HG03064 (cell line): ENCODE data around the gene TENM4.

Source experiments
- ATAC-seq: cut with Tn5 transposase; IDR thresholded peaks from one replicate; pipeline ENCODE4 v1.9.1; 2021; ENCODE audit warnings: low read depth; ENCODE audit not compliant: unreplicated experiment

TENM4 gene

GRCh38 chr11:78931891-78932290 lies 508.9 kb downstream of the TENM4 start:
- ATAC-seq: no peak

DNA sequence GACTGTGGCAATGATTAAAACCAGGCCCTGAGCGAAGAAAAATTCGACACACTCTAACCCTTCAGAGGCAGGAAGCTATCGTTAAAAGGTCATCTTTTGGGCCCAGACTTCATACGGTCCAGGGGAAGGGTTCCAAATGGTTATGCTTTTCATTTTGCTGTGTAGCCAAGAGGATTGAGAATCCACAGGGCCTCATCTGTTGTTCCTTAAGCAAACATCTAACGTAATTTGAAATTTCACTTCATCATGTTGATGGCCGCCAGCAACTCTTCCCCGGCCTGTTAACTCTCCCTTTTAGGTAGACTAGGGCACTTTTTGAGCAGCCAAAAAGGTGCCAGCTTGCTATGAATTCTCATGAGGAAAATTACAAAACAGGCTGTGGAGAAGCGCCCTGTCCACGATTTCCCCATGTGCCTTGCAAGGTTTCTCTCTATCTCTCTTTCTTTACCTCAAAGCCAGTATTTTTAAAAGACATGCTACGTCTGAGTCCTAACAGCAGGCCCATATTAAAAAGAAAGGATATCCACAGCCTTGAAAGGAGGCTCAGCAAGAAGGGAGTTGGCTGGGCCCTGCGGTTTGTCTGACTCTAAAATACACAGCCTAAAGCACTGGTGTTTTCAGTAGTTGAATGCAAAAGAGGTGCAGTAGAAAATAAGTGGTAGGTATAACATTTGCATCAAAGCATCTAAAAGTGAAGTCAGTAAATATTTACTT lies 509.9 kb downstream of the TENM4 start:
- ATAC-seq: no peak

DNA sequence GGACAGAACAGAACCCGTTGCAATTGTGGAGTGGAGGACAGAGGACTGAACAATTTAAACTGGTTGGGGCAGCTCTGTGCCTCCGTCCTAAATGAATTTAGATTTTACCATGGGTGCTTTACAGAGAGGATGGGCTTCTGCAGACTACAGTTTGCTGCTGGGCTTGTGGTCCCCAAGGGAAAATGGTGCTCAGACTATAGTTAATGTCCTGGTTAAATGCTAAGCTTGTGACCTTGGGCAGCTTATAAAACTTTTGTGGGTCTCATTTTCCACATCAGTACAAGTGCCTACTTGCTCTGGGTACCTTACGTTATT lies 511.0 kb downstream of the TENM4 start:
- ATAC-seq: no peak

- ATAC-seq: no peak
These were observed 511.5 kb downstream of the TENM4 start for GRCh38 chr11:78929207-78929905.

DNA sequence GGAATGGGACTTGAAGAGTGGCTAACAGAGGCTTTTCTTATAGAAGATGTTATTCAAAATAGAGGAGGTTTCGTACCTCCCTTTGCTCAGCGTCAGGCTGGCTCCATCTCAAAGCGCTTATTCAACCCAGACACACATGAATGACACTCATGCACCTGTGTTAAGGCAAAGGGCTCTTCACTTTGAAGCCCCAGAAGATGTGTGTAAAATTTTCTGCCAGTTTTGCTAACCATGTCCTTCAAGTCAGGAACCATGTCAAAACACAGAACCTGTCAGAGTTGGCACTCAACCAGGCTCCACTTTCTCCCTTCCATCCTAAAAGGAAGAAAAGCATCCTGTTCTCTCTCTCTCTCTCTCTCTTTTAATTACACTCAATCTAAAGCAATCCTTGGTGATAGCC lies 513.3 kb downstream of the TENM4 start:
- no peak for ATAC-seq

DNA sequence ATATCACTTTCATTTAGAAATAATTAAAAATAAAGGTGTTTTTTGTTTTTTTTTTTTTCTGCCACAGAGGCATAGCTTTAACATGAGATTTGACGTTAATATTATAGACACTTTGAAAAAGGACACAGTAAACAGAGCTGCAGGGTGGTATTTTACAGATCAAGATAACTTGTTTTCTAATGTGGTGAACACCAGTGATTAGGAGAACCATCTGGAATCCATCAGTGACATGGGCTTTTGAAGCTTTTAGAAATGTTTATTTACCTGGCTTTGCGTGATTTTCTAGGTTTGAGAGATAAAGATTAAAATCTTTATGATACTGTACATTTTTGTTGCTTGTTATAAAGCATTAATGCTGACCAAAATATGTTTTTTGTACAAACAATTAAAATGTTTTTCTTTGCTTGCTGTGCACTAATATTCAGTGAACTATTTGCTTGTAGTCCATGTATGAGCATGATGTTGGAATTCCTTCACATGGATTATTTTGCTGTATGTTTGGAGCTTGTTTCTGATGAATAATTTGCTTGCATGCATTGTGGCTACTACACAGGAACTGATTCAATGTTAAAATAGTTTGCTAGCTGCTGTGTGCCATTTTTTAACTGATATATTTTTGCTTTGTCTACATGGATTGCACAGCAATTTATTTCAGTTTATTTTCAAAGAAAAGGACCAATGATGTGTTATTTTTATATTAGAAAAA lies 514.0 kb downstream of the TENM4 start:
- no peak for ATAC-seq

GRCh38 chr11:78925387-78925786 lies 515.4 kb downstream of the TENM4 start:
- no peak for ATAC-seq

- no peak for ATAC-seq
These were observed 517.8 kb downstream of the TENM4 start for GRCh38 chr11:78922859-78923625.

GRCh38 chr11:78921509-78921908 lies 519.3 kb downstream of the TENM4 start:
- ATAC-seq: no peak

DNA sequence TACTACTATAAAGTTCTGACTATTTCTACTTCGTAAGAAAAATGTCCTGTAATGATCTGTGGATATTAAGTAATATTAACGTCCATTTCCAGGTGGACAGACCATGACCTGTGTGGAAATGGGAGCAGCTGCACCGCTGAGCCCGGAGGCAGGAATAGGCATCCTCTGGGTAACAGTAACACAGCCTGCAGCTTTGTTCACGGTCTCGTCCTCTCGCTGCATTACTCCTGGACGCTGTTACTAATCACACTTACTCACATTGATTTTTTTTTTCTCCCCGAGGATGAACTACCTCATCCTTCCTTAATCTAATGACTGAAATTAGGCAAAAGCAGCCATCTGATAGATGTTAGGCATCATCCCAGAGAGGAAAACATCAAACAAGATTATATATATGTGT lies 520.5 kb downstream of the TENM4 start:
- ATAC-seq: no peak

GRCh38 chr11:78916759-78917158 lies 524.1 kb downstream of the TENM4 start:
- ATAC-seq: no peak

GRCh38 chr11:78914503-78914902 lies 526.3 kb downstream of the TENM4 start:
- no peak for ATAC-seq

DNA sequence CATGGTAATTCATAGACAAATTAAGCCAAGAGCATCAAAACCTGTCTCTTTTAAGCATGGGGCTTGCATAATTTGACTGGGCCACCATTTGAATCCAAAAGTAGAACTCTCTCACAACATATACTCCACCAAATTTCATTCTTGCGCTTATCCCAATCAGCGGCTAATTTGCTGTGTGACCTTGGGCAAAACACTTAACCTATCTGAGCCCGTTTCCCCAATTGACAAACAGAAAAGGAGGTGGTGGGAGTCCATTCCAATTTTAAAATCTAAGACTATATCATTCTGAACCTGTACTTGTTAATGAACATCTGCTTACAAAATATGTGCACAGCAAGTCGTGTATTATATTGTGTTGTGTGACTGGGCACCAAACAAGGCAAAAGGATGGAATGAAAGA lies 528.1 kb downstream of the TENM4 start:
- ATAC-seq: no peak

GRCh38 chr11:78910322-78910721 lies 530.5 kb downstream of the TENM4 start:
- ATAC-seq: no peak

GRCh38 chr11:78909386-78909785 lies 531.4 kb downstream of the TENM4 start:
- ATAC-seq: no peak

DNA sequence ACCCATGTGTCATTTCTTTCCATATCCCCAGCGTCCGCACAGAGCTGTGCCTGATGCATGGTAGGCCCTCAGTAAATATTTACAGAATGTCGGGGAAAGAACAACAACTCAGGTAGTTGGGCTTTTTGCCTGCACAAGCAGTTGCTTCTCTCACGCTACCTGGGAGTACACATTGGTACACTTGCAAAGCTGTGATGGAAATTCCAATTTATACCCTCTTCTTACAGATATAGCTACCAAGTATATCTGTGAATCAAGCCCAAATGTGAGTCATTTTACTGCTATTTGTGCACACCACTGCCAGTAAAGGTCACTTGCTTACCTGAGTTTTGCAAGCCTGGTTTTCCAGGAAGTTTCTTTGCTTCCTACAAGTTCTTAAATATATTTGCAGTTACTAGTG lies 533.2 kb downstream of the TENM4 start:
- no peak for ATAC-seq

- ATAC-seq: no peak
These were observed 534.3 kb downstream of the TENM4 start for GRCh38 chr11:78906566-78906965.

DNA sequence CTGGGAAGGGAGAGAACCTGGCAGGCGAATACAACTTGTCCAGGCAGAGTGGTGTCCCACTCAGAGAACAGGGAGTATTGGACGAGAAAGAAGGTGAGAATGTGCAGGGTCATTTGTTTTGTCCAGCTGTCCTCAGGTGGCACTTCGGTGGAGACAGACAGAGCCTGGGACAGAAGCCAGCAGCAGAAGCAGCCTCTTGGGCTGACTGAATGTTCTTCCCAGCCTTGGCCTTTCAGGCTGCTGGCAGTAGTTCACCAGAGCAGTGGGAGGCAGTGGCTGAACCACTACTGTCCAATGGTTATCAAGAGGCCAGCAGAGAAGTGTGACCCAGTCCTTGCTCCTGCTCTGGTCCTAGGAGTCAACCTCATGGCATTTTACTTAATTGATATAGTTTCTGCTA lies 535.1 kb downstream of the TENM4 start:
- no peak for ATAC-seq

DNA sequence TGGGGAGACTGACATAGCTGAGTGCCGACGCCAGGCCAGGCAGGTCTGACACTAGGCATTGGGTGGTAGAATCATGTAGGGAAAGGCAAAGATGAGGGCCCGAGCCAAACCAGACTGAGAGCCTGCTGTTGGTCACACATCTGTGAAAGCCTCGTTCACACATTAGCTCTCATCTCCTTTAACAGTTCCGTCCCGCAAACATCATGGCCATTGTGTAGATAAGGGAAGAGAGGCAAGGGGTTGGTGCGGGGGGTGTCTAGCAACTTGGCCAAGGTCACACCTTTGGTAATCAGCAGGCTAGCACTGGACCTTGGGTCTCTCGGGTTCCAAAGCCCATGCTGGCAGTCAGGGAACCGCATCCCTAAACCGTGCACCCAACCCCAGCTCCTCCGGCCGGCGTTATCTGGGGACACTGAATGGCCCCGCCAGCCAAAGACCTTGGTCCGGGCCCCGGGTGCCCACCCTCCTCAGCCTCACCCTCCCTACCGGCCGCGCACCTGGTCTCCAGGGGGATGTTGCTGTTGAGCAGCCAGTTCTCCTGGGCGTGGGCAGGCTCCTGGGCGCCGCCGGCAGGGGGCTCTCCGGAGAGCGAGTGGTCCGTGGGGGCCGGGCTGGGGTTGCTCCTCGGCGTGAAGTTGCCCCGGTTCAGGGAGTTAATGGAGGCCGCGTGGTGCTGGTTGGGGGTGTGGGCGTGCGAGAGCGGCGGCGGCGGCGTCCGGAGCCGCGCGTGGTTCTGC lies 537.9 kb downstream of the TENM4 start:
- no peak for ATAC-seq

DNA sequence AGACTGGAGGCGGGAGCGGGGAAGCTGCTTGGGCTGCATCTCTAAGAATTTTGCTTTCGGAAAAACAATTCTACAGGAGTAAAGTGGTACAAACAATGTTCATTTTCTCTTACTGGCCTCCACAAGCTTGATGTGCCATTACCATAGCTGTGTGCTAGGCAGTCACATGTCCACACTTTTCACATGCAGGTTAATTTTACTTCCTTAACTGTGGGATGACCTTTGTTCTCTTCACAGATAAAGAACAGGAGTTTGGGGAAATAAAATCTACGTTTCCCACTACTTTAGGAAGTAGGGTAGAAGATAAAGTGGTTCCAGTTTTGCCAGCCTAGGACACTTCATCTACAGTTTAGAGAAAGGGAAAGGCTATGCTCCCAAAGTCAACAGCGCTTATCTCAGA lies 539.0 kb downstream of the TENM4 start:
- ATAC-seq: no peak
